ENCODE data around the gene CYB5R4. TPM values are rescaled to one million over a fixed set of nuclear protein-coding genes. Genes with fewer than 3 reads are reported as not detected.

CYB5R4 gene
- total and polyA plus RNA-seq, 10 of the 15 experiments (the other 5 are each of a cell fraction or from before 2014, with no cell fraction given), result 13.4 to 61.1 (median 27.5) TPM

GRCh38 chr6:83849127-83849526, 10.4 kb upstream of the CYB5R4 start:
- ChIA-PET CTCF (no interaction called here), POLR2A (no interaction called here), SMC1A (ENCODE audit: uncharacterized antibody, unreplicated experiment) (interaction anchor here (0.7 to 1.3 kb wide), 3 partner anchors 10 to 154 kb away, joined by 3 to 4 read pairs (median 4); partner anchors contain the start of gene CYB5R4), RAD21 (ENCODE audit: unreplicated experiment) (no interaction called here)
- FAIRE-seq (no peak), ATAC-seq (no peak), DNase-seq (ENCODE audit: low read depth, low spot score) (no peak)
- BruUV-seq (replicated peaks), result no TSS peak
- TF ChIP-seq, protein P1, sequence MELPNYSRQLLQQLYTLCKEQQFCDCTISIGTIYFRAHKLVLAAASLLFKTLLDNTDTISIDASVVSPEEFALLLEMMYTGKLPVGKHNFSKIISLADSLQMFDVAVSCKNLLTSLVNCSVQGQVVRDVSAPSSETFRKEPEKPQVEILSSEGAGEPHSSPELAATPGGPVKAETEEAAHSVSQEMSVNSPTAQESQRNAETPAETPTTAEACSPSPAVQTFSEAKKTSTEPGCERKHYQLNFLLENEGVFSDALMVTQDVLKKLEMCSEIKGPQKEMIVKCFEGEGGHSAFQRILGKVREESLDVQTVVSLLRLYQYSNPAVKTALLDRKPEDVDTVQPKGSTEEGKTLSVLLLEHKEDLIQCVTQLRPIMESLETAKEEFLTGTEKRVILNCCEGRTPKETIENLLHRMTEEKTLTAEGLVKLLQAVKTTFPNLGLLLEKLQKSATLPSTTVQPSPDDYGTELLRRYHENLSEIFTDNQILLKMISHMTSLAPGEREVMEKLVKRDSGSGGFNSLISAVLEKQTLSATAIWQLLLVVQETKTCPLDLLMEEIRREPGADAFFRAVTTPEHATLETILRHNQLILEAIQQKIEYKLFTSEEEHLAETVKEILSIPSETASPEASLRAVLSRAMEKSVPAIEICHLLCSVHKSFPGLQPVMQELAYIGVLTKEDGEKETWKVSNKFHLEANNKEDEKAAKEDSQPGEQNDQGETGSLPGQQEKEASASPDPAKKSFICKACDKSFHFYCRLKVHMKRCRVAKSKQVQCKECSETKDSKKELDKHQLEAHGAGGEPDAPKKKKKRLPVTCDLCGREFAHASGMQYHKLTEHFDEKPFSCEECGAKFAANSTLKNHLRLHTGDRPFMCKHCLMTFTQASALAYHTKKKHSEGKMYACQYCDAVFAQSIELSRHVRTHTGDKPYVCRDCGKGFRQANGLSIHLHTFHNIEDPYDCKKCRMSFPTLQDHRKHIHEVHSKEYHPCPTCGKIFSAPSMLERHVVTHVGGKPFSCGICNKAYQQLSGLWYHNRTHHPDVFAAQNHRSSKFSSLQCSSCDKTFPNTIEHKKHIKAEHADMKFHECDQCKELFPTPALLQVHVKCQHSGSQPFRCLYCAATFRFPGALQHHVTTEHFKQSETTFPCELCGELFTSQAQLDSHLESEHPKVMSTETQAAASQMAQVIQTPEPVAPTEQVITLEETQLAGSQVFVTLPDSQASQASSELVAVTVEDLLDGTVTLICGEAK (IDR thresholded peaks at IDR 0.05; ENCODE audit: borderline replicate concordance), result no peak
- TF ChIP-seq PML (IDR thresholded peaks at IDR 0.05; ENCODE audit: low read length), result no peak
- TF ChIP-seq FOXM1 (IDR thresholded peaks at IDR 0.05; ENCODE audit: low read depth, low read length), result no peak
- TF ChIP-seq PAX5 (IDR thresholded peaks at IDR 0.05; ENCODE audit: borderline replicate concordance, low read depth, low read length), result no peak
- TF ChIP-seq RFX5 (IDR thresholded peaks at IDR 0.05; ENCODE audit: low read depth, low read length), result no peak
- TF ChIP-seq CTCF (IDR thresholded peaks at IDR 0.05 in 2 of 3, conservative IDR thresholded peaks at IDR 0.05 in 1 of 3; ENCODE audit: control insufficient read depth in 2 of 3, extremely low read depth in 1 of 3, insufficient read depth in 1 of 3, low read depth in 3 of 3, low read length in 3 of 3), result no peak
- no peak for TF ChIP-seq BCL11A (IDR thresholded peaks at IDR 0.05; ENCODE audit: low read depth, low read length)
- TF ChIP-seq RUNX3 (IDR thresholded peaks at IDR 0.05; ENCODE audit: low read length), result no peak
- no peak for TF ChIP-seq REST (IDR thresholded peaks at IDR 0.05; ENCODE audit: low read depth, low read length)
- H3K9ac ChIP-seq (ENCODE audit: control insufficient read depth, insufficient read depth, low read length), result no peak overlapping the region
- no peaks in the 10 kb centered on the region; the same call in 1 of the 2 replicates for H3K4me1 ChIP-seq (ENCODE audit: control insufficient read depth, insufficient read depth, low read length)
- 69% methylated on average over 2 of the region's 2 CpGs for whole genome bisulfite sequencing (ENCODE audit: insufficient coverage, insufficient replicate concordance, low lambda C conversion rate, missing lambda C conversion rate)
- intact Hi-C loops (cut with micrococcal nuclease; ENCODE audit: unreplicated experiment), result loop anchor here (5.0 kb wide), 1 partner anchor 77 kb away; no protein-coding TSS in a partner anchor
- no peaks in the 10 kb centered on the region for H4K20me1 ChIP-seq (ENCODE audit: control insufficient read depth, insufficient read depth)
- in situ Hi-C loops (cut with MboI), result no loop called here
- H3K4me2 ChIP-seq (ENCODE audit: control insufficient read depth, insufficient read depth), result no peak overlapping the region
- H3K36me3 ChIP-seq (ENCODE audit: control insufficient read depth in 2 of 2, insufficient read depth in 2 of 2, low read length in 1 of 2), result no peaks in the 10 kb centered on the region
- no peak overlapping the region for H2AFZ ChIP-seq (ENCODE audit: control insufficient read depth, low read depth, low read length)
- H3K27ac ChIP-seq (ENCODE audit: control insufficient read depth, insufficient read depth), result no peak overlapping the region
- no peaks in the 10 kb centered on the region for H3K79me2 ChIP-seq (ENCODE audit: control insufficient read depth, insufficient read depth, low read length)
- H3K27me3 ChIP-seq (replicated peaks in 1 of 2; ENCODE audit: control insufficient read depth in 2 of 2, insufficient read depth in 2 of 2, low read length in 1 of 2), result peaks cover 6 to 9% of the 10 kb centered on the region in 2 experiments; a peak in 2 of 4 replicates
- H3K9me3 ChIP-seq (replicated peaks; ENCODE audit: control insufficient read depth, insufficient read depth, low read length), result no peaks in the 10 kb centered on the region
- no peak overlapping the region for H3K4me3 ChIP-seq

Measured in GM12878 (cell line).